CD4-positive, alpha-beta T cell (primary cell): ENCODE measurements around the gene DRAXIN. TPM values are rescaled to one million over a fixed set of nuclear protein-coding genes. Genes with fewer than 3 reads are reported as not detected.

Experiments
- ATAC-seq: fragments of 200-7000 bp; cut with Tn5 transposase; one replicate; pipeline ENCODE4 v1.10.0; 2022; ENCODE audit warnings: mild to moderate bottlenecking; ENCODE audit not compliant: poor library complexity
- CTCF ChIA-PET: fragments of 350-600 bp; sonication (Branson Sonifier 250); formaldehyde crosslinking; loops from one replicate; lab custom pipeline; 2021; ENCODE audit warnings: antibody characterized with exemption, inconsistent platforms; lab: Charles Lee
- POLR2A ChIA-PET: fragments of 350-600 bp; sonication (Branson Sonifier 250); formaldehyde crosslinking; loops from one replicate; lab custom pipeline; 2021; ENCODE audit warnings: antibody characterized with exemption, inconsistent platforms; lab: Charles Lee
- DNase-seq, 14 experiments: peaks; one replicate each; pipeline ENCODE4 v3.0.0-alpha.2; 2013 to 2020; ENCODE audit warnings: mixed read lengths in 2 of 14
- H3K27ac ChIP-seq, 2 donors: one replicate each; pipeline versions ENCODE4 v1.5.1 to v1.7.0; 2013; ENCODE audit warnings: low read length in 2 of 2, low read depth in 1 of 2, mild to moderate bottlenecking in 1 of 2
- H3K27me3 ChIP-seq, 2 experiments: 1 replicate in 1 of 2; 2 replicates in 1 of 2; pipeline versions ENCODE4 v1.6.1 to v1.7.0; 2013; ENCODE audit warnings: low read length in 2 of 2, control low read depth in 1 of 2, mild to moderate bottlenecking in 1 of 2, moderate library complexity in 1 of 2; ENCODE audit not compliant: insufficient read depth in 2 of 2, control insufficient read depth in 1 of 2
- H3K36me3 ChIP-seq: one replicate; pipeline ENCODE4 v1.6.1; 2013; ENCODE audit warnings: low read length, control low read depth; ENCODE audit not compliant: insufficient read depth
- H3K4me1 ChIP-seq: one replicate; pipeline ENCODE4 v1.6.1; 2013; ENCODE audit warnings: low read length, control low read depth; ENCODE audit not compliant: insufficient read depth
- H3K4me3 ChIP-seq: one replicate; pipeline ENCODE4 v1.5.1; 2013; ENCODE audit warnings: mild to moderate bottlenecking, low read length, moderate library complexity
- H3K9me3 ChIP-seq, 2 experiments: 1 replicate in 1 of 2; 2 replicates in 1 of 2; pipeline versions ENCODE4 v1.6.1 to v1.7.0; 2013; ENCODE audit warnings: low read length in 2 of 2, mild to moderate bottlenecking in 2 of 2, control low read depth in 1 of 2, moderate library complexity in 1 of 2; ENCODE audit not compliant: control insufficient read depth in 1 of 2, insufficient read depth in 1 of 2
- H3K27ac Mint-ChIP-seq: one replicate; pipeline ENCODE4 v1.8.0; 2020; ENCODE audit warnings: mixed read lengths
- H3K27me3 Mint-ChIP-seq: one replicate; pipeline ENCODE4 v1.8.0; 2021; ENCODE audit warnings: mixed read lengths
- H3K36me3 Mint-ChIP-seq: one replicate; pipeline ENCODE4 v1.8.0; 2021; ENCODE audit warnings: low read depth, mixed read lengths
- H3K4me1 Mint-ChIP-seq: one replicate; pipeline ENCODE4 v1.8.0; 2021; ENCODE audit warnings: low read depth, mixed read lengths
- H3K4me3 Mint-ChIP-seq: one replicate; pipeline ENCODE4 v1.8.0; 2020; ENCODE audit warnings: mild to moderate bottlenecking, mixed read lengths
- H3K9me3 Mint-ChIP-seq: one replicate; pipeline ENCODE4 v1.8.0; 2020; ENCODE audit warnings: mixed read lengths
- intact Hi-C, 2 experiments: fragments of 100-400 bp; cut with DNase I in 1 of 2; cut with micrococcal nuclease in 1 of 2; formaldehyde crosslinking; loops; one replicate each; pipeline versions ENCODE4 v1.15.1 to v1.9.0; 2023 to 2025; cut with DNase I, micrococcal nuclease
- total RNA-seq, 174 experiments: library from RNA in 2 of 174; stranded (reverse) in 2 of 174; gene quantifications; one replicate each; pipeline ENCODE4 v1.2.3 and lab custom pipeline; 2021 to 2026
- TF ChIP-seq, protein P1 (sequence below): fragments of 200-600 bp; IDR thresholded peaks from one replicate; pipeline ENCODE4 v1.8.0; 2022; ENCODE audit warnings: antibody characterized with exemption, mild to moderate bottlenecking

The DRAXIN gene
- total RNA-seq, 2 experiments from 2014 or later, result 0.05 to 0.08 TPM

DNA sequence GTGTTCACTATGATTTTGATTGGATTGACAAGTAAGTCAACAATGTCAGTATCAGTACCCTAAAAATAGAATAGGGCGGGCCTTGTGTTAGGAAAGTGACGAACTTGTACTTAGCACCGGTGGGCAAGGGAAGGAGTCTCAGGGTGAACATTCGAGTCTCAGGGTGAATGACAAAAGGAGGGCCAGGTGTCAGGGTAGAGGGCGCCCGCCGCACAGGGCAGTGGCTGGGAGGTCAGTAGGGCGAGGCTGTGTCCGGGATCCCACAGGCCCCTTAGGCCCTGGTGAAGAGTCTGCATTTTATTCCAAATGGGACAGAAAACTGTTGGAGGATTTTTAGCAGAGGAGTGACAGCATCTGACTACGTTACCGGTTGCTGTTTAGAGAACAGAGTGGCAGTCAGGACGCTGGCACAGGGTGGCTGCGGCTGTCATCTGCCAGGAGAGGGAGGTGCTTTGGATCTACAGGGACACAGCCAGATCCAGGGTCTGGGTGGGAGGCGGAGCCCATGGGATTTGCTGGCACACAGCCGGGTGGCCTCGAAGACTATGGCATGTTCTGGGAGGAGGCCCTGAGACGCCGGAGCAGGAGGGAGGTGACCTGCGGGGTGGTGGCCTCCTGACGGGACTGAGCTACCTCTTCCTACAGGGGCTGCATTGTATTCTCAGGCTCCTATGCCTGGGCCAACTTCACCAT lies 55.4 kb downstream of the DRAXIN start:
- Histone ChIP-seq H3K9me3 (no peaks in the 10 kb centered on the region), H3K4me1 (peaks cover 20% of the 10 kb centered on the region), H3K36me3 (peaks cover 51% of the 10 kb centered on the region), H3K27ac (no peak overlapping the region), H3K4me3 (no peak overlapping the region), H3K27me3 (no peaks in the 10 kb centered on the region)
- no peaks in the 10 kb centered on the region for H3K9me3 Mint-ChIP-seq
- intact Hi-C loops, result no loop called here
- ATAC-seq (no peak), DNase-seq (no peak)
- TF ChIP-seq, protein P1, sequence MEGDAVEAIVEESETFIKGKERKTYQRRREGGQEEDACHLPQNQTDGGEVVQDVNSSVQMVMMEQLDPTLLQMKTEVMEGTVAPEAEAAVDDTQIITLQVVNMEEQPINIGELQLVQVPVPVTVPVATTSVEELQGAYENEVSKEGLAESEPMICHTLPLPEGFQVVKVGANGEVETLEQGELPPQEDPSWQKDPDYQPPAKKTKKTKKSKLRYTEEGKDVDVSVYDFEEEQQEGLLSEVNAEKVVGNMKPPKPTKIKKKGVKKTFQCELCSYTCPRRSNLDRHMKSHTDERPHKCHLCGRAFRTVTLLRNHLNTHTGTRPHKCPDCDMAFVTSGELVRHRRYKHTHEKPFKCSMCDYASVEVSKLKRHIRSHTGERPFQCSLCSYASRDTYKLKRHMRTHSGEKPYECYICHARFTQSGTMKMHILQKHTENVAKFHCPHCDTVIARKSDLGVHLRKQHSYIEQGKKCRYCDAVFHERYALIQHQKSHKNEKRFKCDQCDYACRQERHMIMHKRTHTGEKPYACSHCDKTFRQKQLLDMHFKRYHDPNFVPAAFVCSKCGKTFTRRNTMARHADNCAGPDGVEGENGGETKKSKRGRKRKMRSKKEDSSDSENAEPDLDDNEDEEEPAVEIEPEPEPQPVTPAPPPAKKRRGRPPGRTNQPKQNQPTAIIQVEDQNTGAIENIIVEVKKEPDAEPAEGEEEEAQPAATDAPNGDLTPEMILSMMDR, result no peak
- H3K36me3 Mint-ChIP-seq, result peaks cover 36% of the 10 kb centered on the region
- no peaks in the 10 kb centered on the region for H3K27me3 Mint-ChIP-seq
- ChIA-PET CTCF (no interaction called here), POLR2A (no interaction called here)
- no peak overlapping the region for H3K27ac Mint-ChIP-seq
- H3K4me3 Mint-ChIP-seq, result no peak overlapping the region
- H3K4me1 Mint-ChIP-seq, result peaks cover 18% of the 10 kb centered on the region

DNA sequence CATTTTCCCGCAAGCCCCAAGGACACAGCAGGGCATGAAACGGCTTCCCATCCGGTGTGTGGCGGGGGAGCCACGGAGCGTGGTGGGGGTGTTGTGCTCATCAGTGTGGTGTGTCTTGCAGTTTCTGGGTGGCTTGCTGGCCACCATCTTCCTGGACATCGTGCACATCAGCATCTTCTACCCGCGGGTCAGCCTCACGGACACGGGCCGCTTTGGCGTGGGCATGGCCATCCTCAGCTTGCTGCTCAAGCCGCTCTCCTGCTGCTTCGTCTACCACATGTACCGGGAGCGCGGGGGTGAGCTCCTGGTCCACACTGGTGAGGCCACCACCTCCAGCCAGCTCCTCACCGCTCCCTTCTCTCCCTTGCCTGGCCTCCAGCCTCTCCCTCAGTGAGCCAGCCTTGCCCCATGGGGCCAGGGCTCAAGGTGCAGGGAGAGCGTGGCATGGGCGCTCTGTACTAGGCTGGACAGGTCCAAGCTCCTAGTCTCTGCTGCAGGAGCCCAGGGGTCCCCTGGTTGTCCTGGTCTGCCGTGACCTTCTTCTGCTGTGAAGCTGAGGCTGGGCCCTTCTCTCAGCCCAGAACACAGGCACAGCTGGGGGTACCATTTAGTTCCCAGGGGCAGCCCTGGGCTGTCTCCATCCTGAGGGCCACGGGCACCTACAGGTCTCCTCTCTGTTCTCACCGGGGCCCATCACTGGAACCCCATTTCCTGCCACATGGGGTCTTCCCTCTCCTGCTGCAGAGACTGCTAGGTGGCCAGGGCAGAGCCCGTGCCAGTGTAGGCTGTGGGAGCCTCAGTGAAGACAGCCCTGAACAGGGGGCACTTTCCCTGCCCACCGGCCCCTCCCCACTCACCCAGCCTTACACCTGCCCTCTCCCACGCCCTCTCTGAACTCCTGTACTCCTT lies 57.0 kb downstream of the DRAXIN start:
- Histone ChIP-seq H3K4me3 (no peak overlapping the region), H3K27me3 (no peaks in the 10 kb centered on the region), H3K4me1 (peaks cover 14% of the 10 kb centered on the region), H3K9me3 (no peaks in the 10 kb centered on the region), H3K27ac (no peak overlapping the region), H3K36me3 (peaks cover 51% of the 10 kb centered on the region)
- no peaks in the 10 kb centered on the region for H3K27me3 Mint-ChIP-seq
- H3K4me1 Mint-ChIP-seq, result peaks cover 7% of the 10 kb centered on the region
- TF ChIP-seq, protein P1, result no peak
- H3K4me3 Mint-ChIP-seq, result no peak overlapping the region
- CTCF ChIA-PET, result interaction anchor here (0.5 to 1.5 kb wide), 5 partner anchors 10 to 85 kb away, joined by 3 to 6 read pairs (median 4); partner anchors contain the start of gene FBXO6
- H3K9me3 Mint-ChIP-seq, result no peaks in the 10 kb centered on the region
- POLR2A ChIA-PET, result interaction anchor here (1.5 to 1.8 kb wide), 3 partner anchors 18 to 84 kb away, joined by 3 to 10 read pairs (median 5); no protein-coding TSS in a partner anchor
- DNase-seq (no peak), ATAC-seq (peak; percentile 32)
- intact Hi-C loops, result loop anchor here (1.0 to 2.0 kb wide), 4 partner anchors 28 to 98 kb away; partner anchors contain the start of gene FBXO6 (in 1 of the 2)
- peaks cover 36% of the 10 kb centered on the region for H3K36me3 Mint-ChIP-seq
- H3K27ac Mint-ChIP-seq, result peak overlapping the region; percentile 24

DNA sequence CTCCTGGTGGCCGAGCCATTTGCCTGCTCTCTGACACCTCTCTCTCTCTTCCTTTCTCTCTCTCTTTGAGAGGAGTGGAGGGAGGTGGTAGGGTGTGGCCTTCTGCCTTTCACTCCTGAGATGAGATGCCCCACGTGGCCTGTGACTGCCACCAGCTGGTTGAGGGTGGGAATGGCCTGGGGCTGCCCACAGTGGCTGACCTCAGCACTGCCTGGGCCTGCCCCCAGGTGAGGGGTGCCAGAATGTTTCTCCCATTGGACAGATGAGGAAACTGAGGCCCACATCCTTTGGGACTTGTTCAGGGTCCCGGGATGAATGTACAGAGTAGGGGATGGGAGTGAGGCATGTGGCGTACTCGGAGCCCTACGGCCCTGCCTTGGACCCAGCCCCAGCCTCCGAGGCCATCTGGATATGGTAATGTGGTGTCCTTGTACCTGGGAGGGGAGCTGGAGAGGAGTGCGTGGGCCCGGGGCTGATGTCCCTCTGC lies 57.7 kb downstream of the DRAXIN start:
- Histone ChIP-seq H3K4me3 (no peak overlapping the region), H3K4me1 (peaks cover 15% of the 10 kb centered on the region), H3K27me3 (no peaks in the 10 kb centered on the region), H3K36me3 (peaks cover 49% of the 10 kb centered on the region), H3K27ac (no peak overlapping the region), H3K9me3 (no peaks in the 10 kb centered on the region)
- ATAC-seq, result peak; percentile 99
- Mint-ChIP-seq H3K4me1 (peaks cover 7% of the 10 kb centered on the region), H3K27ac (peak overlapping the region; percentile 24), H3K4me3 (no peak overlapping the region), H3K36me3 (peaks cover 36% of the 10 kb centered on the region), H3K27me3 (no peaks in the 10 kb centered on the region), H3K9me3 (no peaks in the 10 kb centered on the region)
- DNase-seq, result peak in 13 of 14 experiments; percentile 28 to 77 (median 43)
- TF ChIP-seq, protein P1, result peak; percentile 71
- intact Hi-C loops, result loop anchor here (1.0 to 2.0 kb wide), 4 partner anchors 28 to 99 kb away; partner anchors contain the start of gene FBXO6 (in 1 of the 2)
- POLR2A ChIA-PET, result interaction anchor here (1.5 to 1.8 kb wide), 3 partner anchors 19 to 85 kb away, joined by 3 to 10 read pairs (median 5); no protein-coding TSS in a partner anchor
- CTCF ChIA-PET, result interaction anchor here (0.5 to 1.5 kb wide), 5 partner anchors 11 to 85 kb away, joined by 3 to 6 read pairs (median 4); partner anchors contain the start of gene FBXO6
